Keratinocyte (primary cell): ENCODE results near the gene EYA3. TPM values are rescaled to one million over a fixed set of nuclear protein-coding genes. Genes with fewer than 3 reads are reported as not detected.

Experiments
- DNase-seq: peaks from one replicate; pipeline ENCODE4 v3.0.0-alpha.2; 2011; ENCODE audit warnings: low read depth, missing footprints, low spot score
- FAIRE-seq: peaks from 2 replicates; lab custom pipeline; 2011; peaks lifted over from hg19 to GRCh38; lab: Jason Lieb, UNC
- H2AFZ ChIP-seq: 2 replicates; pipeline ENCODE4 v1.6.0; 2012; ENCODE audit warnings: low read length, control low read depth, inconsistent platforms; ENCODE audit not compliant: control insufficient read depth
- H3K27ac ChIP-seq: 2 replicates; pipeline ENCODE4 v1.5.1; 2011; ENCODE audit warnings: low read length; ENCODE audit not compliant: control insufficient read depth, insufficient read depth
- H3K27me3 ChIP-seq: 3 replicates; pipeline ENCODE4 v1.6.0; 2011; ENCODE audit warnings: low read length; ENCODE audit not compliant: control insufficient read depth, insufficient read depth; ENCODE audit errors: extremely low read depth
- H3K36me3 ChIP-seq, 2 experiments: 2 replicates in 1 of 2; 3 replicates in 1 of 2; pipeline ENCODE4 v1.5.1; 2011; ENCODE audit warnings: low read length in 2 of 2, mild to moderate bottlenecking in 1 of 2; ENCODE audit not compliant: control insufficient read depth in 2 of 2, insufficient read depth in 2 of 2; ENCODE audit errors: extremely low read depth in 1 of 2
- H3K4me1 ChIP-seq: 3 replicates; pipeline ENCODE4 v1.5.1; 2011; ENCODE audit warnings: low read length; ENCODE audit not compliant: control insufficient read depth, insufficient read depth; ENCODE audit errors: extremely low read depth
- H3K4me2 ChIP-seq: 3 replicates; pipeline ENCODE4 v1.6.0; 2011; ENCODE audit warnings: low read depth, low read length; ENCODE audit not compliant: control insufficient read depth, insufficient read depth; ENCODE audit errors: extremely low read depth
- H3K4me3 ChIP-seq, 3 experiments: fragments of 200-600 bp in 1 of 3; sonication (generic) in 1 of 3; 2 replicates in 2 of 3; 3 replicates in 1 of 3; pipeline ENCODE4 v1.5.1; 2011 to 2016; ENCODE audit warnings: low read length in 3 of 3, mild to moderate bottlenecking in 3 of 3, control low read depth in 2 of 3, inconsistent platforms in 1 of 3, low read depth in 1 of 3, mixed read lengths in 1 of 3, mixed run types in 1 of 3, moderate library complexity in 1 of 3; ENCODE audit not compliant: control insufficient read depth in 2 of 3, insufficient read depth in 2 of 3; ENCODE audit errors: extremely low read depth in 1 of 3
- H3K79me2 ChIP-seq: 2 replicates; pipeline ENCODE4 v1.6.0; 2012; ENCODE audit warnings: low read length; ENCODE audit not compliant: control insufficient read depth, insufficient read depth
- H3K9ac ChIP-seq: 3 replicates; pipeline ENCODE4 v1.6.0; 2011; ENCODE audit warnings: low read length; ENCODE audit not compliant: control insufficient read depth, insufficient read depth; ENCODE audit errors: extremely low read depth
- H3K9me1 ChIP-seq: 3 replicates; pipeline ENCODE4 v1.6.0; 2011; ENCODE audit warnings: low read length; ENCODE audit not compliant: control insufficient read depth, insufficient read depth; ENCODE audit errors: extremely low read depth
- H3K9me3 ChIP-seq: 2 replicates; pipeline ENCODE4 v1.5.1; 2012; ENCODE audit warnings: low read depth, low read length; ENCODE audit not compliant: control insufficient read depth
- H4K20me1 ChIP-seq: 3 replicates; pipeline ENCODE4 v1.6.0; 2011; ENCODE audit warnings: low read length; ENCODE audit not compliant: control insufficient read depth, insufficient read depth; ENCODE audit errors: extremely low read depth
- CTCF ChIP-seq, 3 experiments: IDR thresholded peaks in 1 of 3; conservative IDR thresholded peaks in 1 of 3; optimal IDR thresholded peaks in 1 of 3; 2 replicates in 2 of 3; 3 replicates in 1 of 3; pipeline versions ENCODE3 to v1.5.1; 2011; ENCODE audit warnings: low read length in 3 of 3, mild to moderate bottlenecking in 3 of 3, moderate library complexity in 2 of 3, control low read depth in 1 of 3, inconsistent platforms in 1 of 3; ENCODE audit not compliant: insufficient read depth in 2 of 3; ENCODE audit errors: extremely low read depth in 1 of 3
- EZH2 ChIP-seq: IDR thresholded peaks from one replicate; pipeline ENCODE4 v1.6.1; 2012; ENCODE audit warnings: inconsistent platforms, mild to moderate bottlenecking, low read length, moderate library complexity
- dilution Hi-C: fragments of 300-500 bp; cut with MboI; formaldehyde crosslinking; loops from one replicate; pipeline ENCODE4 v1.7.0; 2020; ENCODE audit warnings: low sequenced_read_pairs; ENCODE audit not compliant: extremely low pct_ligation_motif_present
- polyA plus RNA-seq, 5 experiments: library from polyadenylated mRNA; depleted of rRNA in 3 of 5; stranded (reverse) in 3 of 5; stranded (forward) in 1 of 5; unstranded in 1 of 5; fragments of >200 nt; gene quantifications; 1 replicate in 1 of 5; 2 replicates in 3 of 5; 3 replicates in 1 of 5; pipeline versions ENCODE4 v1.2.1 to v1.2.3, GENCODE V29; 2011 to 2012; ENCODE audit warnings: missing spikeins in 2 of 5, low read depth in 1 of 5, low replicate concordance in 1 of 5

EYA3 gene
- polyA plus RNA-seq, 1 donor (not counting 4 experiments of a cell fraction or from before 2014, with no cell fraction given) = 17.6 TPM

- no peak for FAIRE-seq
- Histone ChIP-seq H2AFZ (no peak overlapping the region), H3K4me2 (no peak overlapping the region), H3K9ac (no peak overlapping the region), H3K9me3 (no peaks in the 10 kb centered on the region), H4K20me1 (no peaks in the 10 kb centered on the region), H3K4me3 (no peak overlapping the region), H3K9me1 (no peaks in the 10 kb centered on the region), H3K36me3 (peaks cover 4 to 14% of the 10 kb centered on the region in 2 experiments), H3K4me1 (peaks cover 7% of the 10 kb centered on the region), H3K79me2 (no peaks in the 10 kb centered on the region), H3K27me3 (no peaks in the 10 kb centered on the region), H3K27ac (no peak overlapping the region)
- no peak for TF ChIP-seq EZH2
- no peak for TF ChIP-seq CTCF (optimal IDR thresholded peaks at IDR 0.05 in 1 of 3, IDR thresholded peaks at IDR 0.05 in 1 of 3, conservative IDR thresholded peaks at IDR 0.05 in 1 of 3; ENCODE audit: extremely low read depth in 1 of 3, insufficient read depth in 2 of 3, low read length in 3 of 3)
- DNase-seq = no peak
- dilution Hi-C loops = no loop called here
These were observed 116.7 kb downstream of the EYA3 start for GRCh38 chr1:27971674-27972073.

- Histone ChIP-seq H4K20me1 (no peaks in the 10 kb centered on the region), H3K4me2 (no peak overlapping the region), H3K9ac (no peak overlapping the region), H3K36me3 (peaks cover 7 to 14% of the 10 kb centered on the region in 2 experiments), H3K9me3 (no peaks in the 10 kb centered on the region), H3K4me1 (peaks cover 7% of the 10 kb centered on the region), H3K4me3 (no peak overlapping the region), H3K79me2 (no peaks in the 10 kb centered on the region), H2AFZ (no peak overlapping the region), H3K9me1 (no peaks in the 10 kb centered on the region), H3K27me3 (no peaks in the 10 kb centered on the region), H3K27ac (no peak overlapping the region)
- TF ChIP-seq CTCF (optimal IDR thresholded peaks at IDR 0.05 in 1 of 3, IDR thresholded peaks at IDR 0.05 in 1 of 3, conservative IDR thresholded peaks at IDR 0.05 in 1 of 3; ENCODE audit: extremely low read depth in 1 of 3, insufficient read depth in 2 of 3, low read length in 3 of 3) (no peak), EZH2 (no peak)
- DNase-seq = no peak
- dilution Hi-C loops = no loop called here
- FAIRE-seq = no peak
These were observed 118.0 kb downstream of the EYA3 start for GRCh38 chr1:27970401-27970800.
